HepG2 (cell line): ENCODE data around the gene ADCK2. TPM values are rescaled to one million over a fixed set of nuclear protein-coding genes. Genes with fewer than 3 reads are reported as not detected.

ENCODE experiments used
- HIVEP1 ChIP-seq: sonication (generic); formaldehyde crosslinking; IDR thresholded peaks from 2 replicates; pipeline ENCODE4 v1.4.0; 2020; ENCODE audit warnings: mild to moderate bottlenecking, missing genetic modification reagents
- IRF2 ChIP-seq: IDR thresholded peaks from 2 replicates; pipeline ENCODE4 v1.6.1; 2018; ENCODE audit warnings: missing genetic modification reagents, missing compliant biosample characterization
- JUND ChIP-seq: sonication (generic); formaldehyde crosslinking; IDR thresholded peaks from 2 replicates; pipeline ENCODE4 v1.8.0; 2022; ENCODE audit warnings: mild to moderate bottlenecking, missing genetic modification reagents
- KLF11 ChIP-seq: IDR thresholded peaks from 2 replicates; pipeline ENCODE4 v1.6.1; 2016; ENCODE audit warnings: missing compliant biosample characterization
- MAFK ChIP-seq, 2 experiments: IDR thresholded peaks in 1 of 2; conservative IDR thresholded peaks in 1 of 2; 2 replicates each; pipeline ENCODE4 v1.6.1; 2011; ENCODE audit warnings: improper control_type of control experiment in 2 of 2, low read length in 2 of 2
- NFRKB ChIP-seq: fragments of 450-650 bp; IDR thresholded peaks from 2 replicates; pipeline ENCODE4 v1.6.1; 2017
- SMAD9 ChIP-seq: sonication (generic); formaldehyde crosslinking; IDR thresholded peaks from 2 replicates; pipeline ENCODE4 v1.5.1; 2020; ENCODE audit warnings: mild to moderate bottlenecking, missing genetic modification reagents
- SP5 ChIP-seq: IDR thresholded peaks from 2 replicates; pipeline ENCODE4 v1.6.1; 2016; ENCODE audit warnings: low read depth, borderline replicate concordance
- SYNCRIP ChIP-seq: fragments of 200-400 bp; formaldehyde crosslinking; IDR thresholded peaks from 2 replicates; pipeline ENCODE4 v1.6.1; 2018; ENCODE audit warnings: mild to moderate bottlenecking, low read depth, low read length; ENCODE audit not compliant: insufficient read depth
- TCF7 ChIP-seq: sonication (generic); IDR thresholded peaks from 2 replicates; pipeline ENCODE4 v1.6.1; 2016; ENCODE audit warnings: antibody characterized with exemption, low read depth
- ZFX ChIP-seq: sonication (generic); formaldehyde crosslinking; IDR thresholded peaks from 2 replicates; pipeline ENCODE4 v1.4.0; 2020; ENCODE audit warnings: mild to moderate bottlenecking, low read depth, missing genetic modification reagents, moderate library complexity
- ZNF335 ChIP-seq: sonication (generic); formaldehyde crosslinking; IDR thresholded peaks from 2 replicates; pipeline ENCODE4 v1.4.0; 2020; ENCODE audit warnings: missing genetic modification reagents
- ZNF558 ChIP-seq: sonication (generic); formaldehyde crosslinking; IDR thresholded peaks from 2 replicates; pipeline ENCODE4 v1.9.0; 2022; ENCODE audit warnings: mild to moderate bottlenecking, missing genetic modification reagents, borderline replicate concordance
- polyA plus RNA-seq, 8 experiments: library from polyadenylated mRNA; depleted of rRNA in 3 of 8; stranded (reverse) in 7 of 8; unstranded in 1 of 8; fragments of >200 nt; fragmentation: Illumina TruSeq in 4 of 8; extraction: Trizol in 4 of 8; gene quantifications; 2 replicates each; pipeline versions ENCODE4 v1.2.1 to v1.2.3, GENCODE V29; 2011 to 2016; ENCODE audit warnings: low read depth in 4 of 8, missing spikeins in 1 of 8, mixed read lengths in 1 of 8; ENCODE audit not compliant: insufficient read depth in 1 of 8
- total RNA-seq, 5 experiments: library from RNA; depleted of rRNA; stranded (reverse); fragments of >200 nt; fragmentation: Illumina TruSeq; extraction: Trizol; gene quantifications; 2 replicates each; pipeline ENCODE4 v1.2.3, GENCODE V29; 2016; ENCODE audit warnings: low read depth in 1 of 5
- TF ChIP-seq, protein P1 (sequence below): sonication (generic); formaldehyde crosslinking; IDR thresholded peaks from 2 replicates; pipeline ENCODE4 v1.4.0; 2020; ENCODE audit warnings: low read depth, mild to moderate bottlenecking, missing genetic modification reagents
- TF ChIP-seq, protein P2 (sequence below): sonication (generic); formaldehyde crosslinking; IDR thresholded peaks from 2 replicates; pipeline ENCODE4 v1.5.0; 2020; ENCODE audit warnings: missing genetic modification reagents
- TF ChIP-seq, protein P3 (sequence below): sonication (generic); formaldehyde crosslinking; IDR thresholded peaks from 2 replicates; pipeline ENCODE4 v1.5.0; 2020; ENCODE audit warnings: missing genetic modification reagents
- TF ChIP-seq, protein P4 (sequence below): sonication (generic); formaldehyde crosslinking; IDR thresholded peaks from 2 replicates; pipeline ENCODE4 v1.4.0; 2020; ENCODE audit warnings: missing genetic modification reagents, borderline replicate concordance

ADCK2 gene
- total and polyA plus RNA-seq, 2 of the 13 experiments (the other 11 are each of a cell fraction or from before 2014, with no cell fraction given) = 8.6 to 18.8 TPM

DNA sequence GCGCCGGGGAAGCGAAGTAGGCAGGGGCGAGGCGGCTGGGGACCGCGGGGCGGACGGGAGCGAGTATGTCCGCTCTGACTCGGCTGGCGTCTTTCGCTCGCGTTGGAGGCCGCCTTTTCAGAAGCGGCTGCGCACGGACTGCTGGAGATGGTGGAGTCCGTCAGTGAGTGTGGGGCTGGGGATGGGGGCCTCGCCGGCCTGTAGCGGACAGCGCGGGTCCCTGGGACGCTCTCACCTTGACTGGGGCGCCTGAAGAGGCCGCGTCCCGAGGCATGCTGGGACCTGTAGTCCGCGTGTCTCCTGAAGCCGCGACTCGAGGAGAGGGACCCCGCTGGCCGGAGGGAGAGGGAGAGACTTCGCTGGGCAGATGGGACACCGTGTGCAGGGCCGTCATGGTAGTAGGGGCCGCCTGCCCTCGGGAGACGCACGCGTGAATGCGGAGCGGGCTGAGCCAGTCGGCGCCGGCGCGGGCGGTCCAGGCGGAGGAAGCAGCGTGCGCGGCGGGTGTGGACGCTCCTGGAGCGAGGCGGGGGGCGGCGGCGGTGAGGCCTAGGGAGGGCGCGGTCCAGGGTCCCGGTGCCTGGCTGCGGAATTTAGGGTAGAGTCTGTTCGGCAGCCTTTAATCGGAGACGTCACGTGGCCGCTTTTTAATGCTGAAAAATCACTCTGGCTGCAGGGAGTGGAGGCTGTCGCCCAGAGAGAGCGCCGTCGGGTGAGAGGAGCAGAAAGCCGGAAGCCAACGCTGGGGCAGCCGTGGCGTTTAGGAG, 24.1 kb downstream of the ADCK2 start, which contains the start of gene NDUFB2 (continued):
- 0 out of 2 replicates have a peak, but pooled peaks have one; percentile 50 for TF ChIP-seq KLF11
- no peak for TF ChIP-seq TCF7
- TF ChIP-seq, protein P1, sequence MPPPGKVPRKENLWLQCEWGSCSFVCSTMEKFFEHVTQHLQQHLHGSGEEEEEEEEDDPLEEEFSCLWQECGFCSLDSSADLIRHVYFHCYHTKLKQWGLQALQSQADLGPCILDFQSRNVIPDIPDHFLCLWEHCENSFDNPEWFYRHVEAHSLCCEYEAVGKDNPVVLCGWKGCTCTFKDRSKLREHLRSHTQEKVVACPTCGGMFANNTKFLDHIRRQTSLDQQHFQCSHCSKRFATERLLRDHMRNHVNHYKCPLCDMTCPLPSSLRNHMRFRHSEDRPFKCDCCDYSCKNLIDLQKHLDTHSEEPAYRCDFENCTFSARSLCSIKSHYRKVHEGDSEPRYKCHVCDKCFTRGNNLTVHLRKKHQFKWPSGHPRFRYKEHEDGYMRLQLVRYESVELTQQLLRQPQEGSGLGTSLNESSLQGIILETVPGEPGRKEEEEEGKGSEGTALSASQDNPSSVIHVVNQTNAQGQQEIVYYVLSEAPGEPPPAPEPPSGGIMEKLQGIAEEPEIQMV (CRISPR knock-in tag) = peak; percentile 62; the same call in 1 of the 2 replicates
- no peak for TF ChIP-seq IRF2
- TF ChIP-seq HIVEP1 (CRISPR knock-in tag) = no peak
- TF ChIP-seq, protein P2, sequence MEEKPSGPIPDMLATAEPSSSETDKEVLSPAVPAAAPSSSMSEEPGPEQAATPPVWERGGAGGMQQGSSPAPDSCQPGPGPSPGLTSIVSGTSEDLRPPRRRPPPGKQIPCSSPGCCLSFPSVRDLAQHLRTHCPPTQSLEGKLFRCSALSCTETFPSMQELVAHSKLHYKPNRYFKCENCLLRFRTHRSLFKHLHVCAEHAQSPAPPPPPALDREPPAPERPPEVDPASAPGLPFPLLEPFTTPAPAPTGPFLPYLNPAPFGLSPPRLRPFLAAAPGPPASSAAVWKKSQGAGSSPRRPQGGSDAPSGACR = no peak
- 0 out of 2 replicates have a peak, but pooled peaks have one; percentile 7 for TF ChIP-seq SMAD9
- no peak for TF ChIP-seq NFRKB
- no peak for TF ChIP-seq SYNCRIP
- TF ChIP-seq, protein P3, sequence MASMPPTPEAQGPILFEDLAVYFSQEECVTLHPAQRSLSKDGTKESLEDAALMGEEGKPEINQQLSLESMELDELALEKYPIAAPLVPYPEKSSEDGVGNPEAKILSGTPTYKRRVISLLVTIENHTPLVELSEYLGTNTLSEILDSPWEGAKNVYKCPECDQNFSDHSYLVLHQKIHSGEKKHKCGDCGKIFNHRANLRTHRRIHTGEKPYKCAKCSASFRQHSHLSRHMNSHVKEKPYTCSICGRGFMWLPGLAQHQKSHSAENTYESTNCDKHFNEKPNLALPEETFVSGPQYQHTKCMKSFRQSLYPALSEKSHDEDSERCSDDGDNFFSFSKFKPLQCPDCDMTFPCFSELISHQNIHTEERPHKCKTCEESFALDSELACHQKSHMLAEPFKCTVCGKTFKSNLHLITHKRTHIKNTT (CRISPR knock-in tag) = no peak
- peak; percentile 100 for TF ChIP-seq ZFX (CRISPR knock-in tag)
- TF ChIP-seq ZNF558 (CRISPR knock-in tag) = peak; percentile 83; the same call in 1 of the 2 replicates
- TF ChIP-seq, protein P4, sequence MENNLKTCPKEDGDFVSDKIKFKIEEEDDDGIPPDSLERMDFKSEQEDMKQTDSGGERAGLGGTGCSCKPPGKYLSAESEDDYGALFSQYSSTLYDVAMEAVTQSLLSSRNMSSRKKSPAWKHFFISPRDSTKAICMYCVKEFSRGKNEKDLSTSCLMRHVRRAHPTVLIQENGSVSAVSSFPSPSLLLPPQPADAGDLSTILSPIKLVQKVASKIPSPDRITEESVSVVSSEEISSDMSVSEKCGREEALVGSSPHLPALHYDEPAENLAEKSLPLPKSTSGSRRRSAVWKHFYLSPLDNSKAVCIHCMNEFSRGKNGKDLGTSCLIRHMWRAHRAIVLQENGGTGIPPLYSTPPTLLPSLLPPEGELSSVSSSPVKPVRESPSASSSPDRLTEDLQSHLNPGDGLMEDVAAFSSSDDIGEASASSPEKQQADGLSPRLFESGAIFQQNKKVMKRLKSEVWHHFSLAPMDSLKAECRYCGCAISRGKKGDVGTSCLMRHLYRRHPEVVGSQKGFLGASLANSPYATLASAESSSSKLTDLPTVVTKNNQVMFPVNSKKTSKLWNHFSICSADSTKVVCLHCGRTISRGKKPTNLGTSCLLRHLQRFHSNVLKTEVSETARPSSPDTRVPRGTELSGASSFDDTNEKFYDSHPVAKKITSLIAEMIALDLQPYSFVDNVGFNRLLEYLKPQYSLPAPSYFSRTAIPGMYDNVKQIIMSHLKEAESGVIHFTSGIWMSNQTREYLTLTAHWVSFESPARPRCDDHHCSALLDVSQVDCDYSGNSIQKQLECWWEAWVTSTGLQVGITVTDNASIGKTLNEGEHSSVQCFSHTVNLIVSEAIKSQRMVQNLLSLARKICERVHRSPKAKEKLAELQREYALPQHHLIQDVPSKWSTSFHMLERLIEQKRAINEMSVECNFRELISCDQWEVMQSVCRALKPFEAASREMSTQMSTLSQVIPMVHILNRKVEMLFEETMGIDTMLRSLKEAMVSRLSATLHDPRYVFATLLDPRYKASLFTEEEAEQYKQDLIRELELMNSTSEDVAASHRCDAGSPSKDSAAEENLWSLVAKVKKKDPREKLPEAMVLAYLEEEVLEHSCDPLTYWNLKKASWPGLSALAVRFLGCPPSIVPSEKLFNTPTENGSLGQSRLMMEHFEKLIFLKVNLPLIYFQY (CRISPR knock-in tag) = no peak
- TF ChIP-seq SP5 (CRISPR knock-in tag) = no peak
- no peak for TF ChIP-seq MAFK (conservative IDR thresholded peaks at IDR 0.05 in 1 of 2, IDR thresholded peaks at IDR 0.05 in 1 of 2; ENCODE audit: low read length in 2 of 2)
- peak; percentile 70 for TF ChIP-seq JUND (CRISPR knock-in tag)
- TF ChIP-seq ZNF335 (CRISPR knock-in tag) = peak; percentile 95
